IMR-90 (cell line): ENCODE data around the gene PSAPL1. TPM values are rescaled to one million over a fixed set of nuclear protein-coding genes. Genes with fewer than 3 reads are reported as not detected.

ENCODE experiments used
- ATAC-seq: fragments of 200-7000 bp; cut with Tn5 transposase; 2 replicates; pipeline ENCODE4 v1.9.1; 2020; ENCODE audit warnings: low read depth, mild to moderate bottlenecking, moderate library complexity
- BruUV-seq: library from RNA; stranded (reverse); fragments of 400-500 nt; replicated peaks from 2 replicates; lab custom pipeline; 2021; lab: Mats Ljungman, UMichigan
- CTCF ChIA-PET: fragments of 300-600 bp; formaldehyde crosslinking; extraction: SDS; loops from one replicate; lab custom pipeline; 2021; ENCODE audit warnings: antibody characterized with exemption; lab: Yijun Ruan, JAX
- POLR2A ChIA-PET: fragments of 300-600 bp; sonication (Branson Sonifier 250); formaldehyde crosslinking; loops from one replicate; lab custom pipeline; 2022; ENCODE audit warnings: antibody characterized with exemption; ENCODE audit not compliant: unreplicated experiment; lab: Charles Lee
- DNase-seq: peaks from one replicate; pipeline ENCODE4 v3.0.0; 2013
- H2AFZ ChIP-seq: replicated peaks from 2 replicates; pipeline ENCODE3; 2013; ENCODE audit warnings: low read length, mild to moderate bottlenecking; ENCODE audit not compliant: poor library complexity
- H2AK5ac ChIP-seq: 2 replicates; pipeline ENCODE4 v1.6.1; 2013; ENCODE audit warnings: low read depth, low read length, inconsistent platforms
- H2AK9ac ChIP-seq: replicated peaks from 2 replicates; pipeline ENCODE3; 2013; ENCODE audit warnings: mild to moderate bottlenecking, low read depth, low read length, moderate library complexity; ENCODE audit not compliant: poor library complexity
- H2BK120ac ChIP-seq: 2 replicates; pipeline ENCODE4 v1.6.1; 2013; ENCODE audit warnings: low read depth, low read length, inconsistent platforms
- H2BK15ac ChIP-seq: 3 replicates; pipeline ENCODE4 v1.6.1; 2013; ENCODE audit warnings: low read depth, low read length, inconsistent platforms
- H2BK20ac ChIP-seq: 2 replicates; pipeline ENCODE4 v1.6.1; 2013; ENCODE audit warnings: low read depth, mild to moderate bottlenecking, inconsistent platforms, low read length, moderate library complexity
- H2BK5ac ChIP-seq: 2 replicates; pipeline ENCODE4 v1.6.1; 2013; ENCODE audit warnings: mild to moderate bottlenecking, low read depth, low read length, inconsistent platforms; ENCODE audit not compliant: poor library complexity, severe bottlenecking
- H3K14ac ChIP-seq: replicated peaks from 2 replicates; pipeline ENCODE4 v1.6.1; 2013; ENCODE audit warnings: low read depth, low read length, inconsistent platforms
- H3K18ac ChIP-seq: 2 replicates; pipeline ENCODE4 v1.6.1; 2013; ENCODE audit warnings: low read depth, low read length, control low read depth
- H3K23ac ChIP-seq: 2 replicates; pipeline ENCODE4 v1.6.1; 2013; ENCODE audit warnings: low read depth, low read length, inconsistent platforms
- H3K27ac ChIP-seq: 2 replicates; pipeline ENCODE4 v1.5.1; 2013; ENCODE audit warnings: mild to moderate bottlenecking, control low read depth, low read length; ENCODE audit not compliant: insufficient read depth
- H3K27me3 ChIP-seq: 2 replicates; pipeline ENCODE4 v1.6.1; 2013; ENCODE audit warnings: low read length; ENCODE audit not compliant: control insufficient read depth, insufficient read depth
- H3K36me3 ChIP-seq: 2 replicates; pipeline ENCODE4 v1.6.1; 2013; ENCODE audit warnings: low read length, mixed read lengths; ENCODE audit not compliant: control insufficient read depth, insufficient read depth
- H3K4ac ChIP-seq: 2 replicates; pipeline ENCODE4 v1.6.1; 2013; ENCODE audit warnings: low read depth, low read length, inconsistent platforms
- H3K4me1 ChIP-seq: 2 replicates; pipeline ENCODE4 v1.6.1; 2013; ENCODE audit warnings: low read length, mixed read lengths; ENCODE audit not compliant: control insufficient read depth, insufficient read depth
- H3K4me2 ChIP-seq: 2 replicates; pipeline ENCODE4 v1.6.1; 2013; ENCODE audit warnings: low read depth, mild to moderate bottlenecking, control low read depth, low read length, moderate library complexity
- H3K4me3 ChIP-seq: 2 replicates; pipeline ENCODE4 v1.5.1; 2013; ENCODE audit warnings: low read depth, mild to moderate bottlenecking, control low read depth, low read length, moderate library complexity; ENCODE audit not compliant: insufficient read depth
- H3K56ac ChIP-seq: 2 replicates; pipeline ENCODE4 v1.6.1; 2013; ENCODE audit warnings: low read length, inconsistent platforms; ENCODE audit not compliant: insufficient read depth; ENCODE audit errors: extremely low read depth
- H3K79me1 ChIP-seq, 2 experiments: 2 replicates each; pipeline ENCODE4 v1.6.1; 2013; ENCODE audit warnings: low read length in 2 of 2, inconsistent platforms in 1 of 2, low read depth in 1 of 2
- H3K9ac ChIP-seq: 2 replicates; pipeline ENCODE4 v1.6.1; 2013; ENCODE audit warnings: low read depth, low read length, control low read depth
- H3K9me1 ChIP-seq: 2 replicates; pipeline ENCODE4 v1.6.1; 2013; ENCODE audit warnings: low read length, inconsistent platforms; ENCODE audit not compliant: insufficient read depth
- H3K9me3 ChIP-seq: 2 replicates; pipeline ENCODE4 v1.6.1; 2013; ENCODE audit warnings: low read length; ENCODE audit not compliant: control insufficient read depth, insufficient read depth
- H4K20me1 ChIP-seq: 2 replicates; pipeline ENCODE4 v1.6.1; 2013; ENCODE audit warnings: low read length, inconsistent platforms; ENCODE audit not compliant: insufficient read depth
- H4K5ac ChIP-seq: 2 replicates; pipeline ENCODE4 v1.6.1; 2013; ENCODE audit warnings: mild to moderate bottlenecking, low read depth, low read length, control low read depth
- H4K8ac ChIP-seq, 2 experiments: 2 replicates each; pipeline ENCODE4 v1.6.1; 2013; ENCODE audit warnings: low read depth in 2 of 2, low read length in 2 of 2, control low read depth in 1 of 2, inconsistent platforms in 1 of 2
- H4K91ac ChIP-seq: 2 replicates; pipeline ENCODE4 v1.6.1; 2013; ENCODE audit warnings: low read depth, low read length, inconsistent platforms; ENCODE audit not compliant: insufficient read depth
- MAZ ChIP-seq: IDR thresholded peaks from 2 replicates; pipeline ENCODE4 v1.6.1; 2012; ENCODE audit warnings: low read depth, mild to moderate bottlenecking, low read length, improper control_type of control experiment, moderate library complexity, borderline replicate concordance
- RAD21 ChIP-seq: IDR thresholded peaks from 2 replicates; pipeline ENCODE4 v1.6.1; 2012; ENCODE audit warnings: low read length, improper control_type of control experiment
- RCOR1 ChIP-seq: IDR thresholded peaks from 2 replicates; pipeline ENCODE4 v1.6.1; 2012; ENCODE audit warnings: mild to moderate bottlenecking, low read length, improper control_type of control experiment; ENCODE audit not compliant: insufficient replicate concordance
- SMC3 ChIP-seq: fragments of 150-350 bp; IDR thresholded peaks from 2 replicates; pipeline ENCODE4 v1.6.1; 2016; ENCODE audit warnings: low read depth, mild to moderate bottlenecking, antibody characterized with exemption, low read length, moderate library complexity
- USF2 ChIP-seq: fragments of 150-350 bp; IDR thresholded peaks from 2 replicates; pipeline ENCODE4 v1.6.1; 2017; ENCODE audit warnings: mild to moderate bottlenecking, antibody characterized with exemption, low read length, low read depth
- WGBS, 2 experiments: methylation state at CpG; one replicate each; pipeline versions ENCODE4 v1.1.5 to v1.1.7; 2013; ENCODE audit warnings: missing lambda C conversion rate in 2 of 2; ENCODE audit not compliant: insufficient read length in 1 of 2; ENCODE audit errors: extremely low coverage in 2 of 2; 5-methylcytosine and 5-hydroxymethylcytosine counted together
- dilution Hi-C: fragments of 300-500 bp; cut with HindIII; formaldehyde crosslinking; loops from one replicate; pipeline ENCODE4 v1.14.3; 2018; ENCODE audit warnings: low sequenced_read_pairs; ENCODE audit not compliant: unreplicated experiment
- in situ Hi-C: fragments of 300-500 bp; cut with MboI; formaldehyde crosslinking; loops from 3 replicates; pipeline ENCODE4 v1.14.3; 2019; ENCODE audit warnings: low sequenced_read_pairs, inconsistent platforms, mixed read lengths
- intact Hi-C: fragments of 100-400 bp; cut with micrococcal nuclease; formaldehyde crosslinking; loops from 2 replicates; pipeline ENCODE4 v1.10.0; 2022
- polyA plus RNA-seq, 3 experiments: library from polyadenylated mRNA; depleted of rRNA; stranded (reverse); fragments of >200 nt; gene quantifications; 2 replicates each; pipeline ENCODE4 v1.2.3, GENCODE V29; 2012; ENCODE audit warnings: low replicate concordance in 1 of 3
- total RNA-seq: library from RNA; depleted of rRNA; stranded (reverse); fragments of >200 nt; gene quantifications from 2 replicates; pipeline ENCODE4 v1.2.3, GENCODE V29; 2012
- TF ChIP-seq, protein P1 (sequence below): conservative IDR thresholded peaks from 2 replicates; pipeline ENCODE4 v1.5.1; 2012; ENCODE audit warnings: mild to moderate bottlenecking, low read depth, low read length, improper control_type of control experiment

PSAPL1 gene
- total and polyA plus RNA-seq, 2 of the 4 experiments (the other 2 are of a cell fraction) = not detected

DNA sequence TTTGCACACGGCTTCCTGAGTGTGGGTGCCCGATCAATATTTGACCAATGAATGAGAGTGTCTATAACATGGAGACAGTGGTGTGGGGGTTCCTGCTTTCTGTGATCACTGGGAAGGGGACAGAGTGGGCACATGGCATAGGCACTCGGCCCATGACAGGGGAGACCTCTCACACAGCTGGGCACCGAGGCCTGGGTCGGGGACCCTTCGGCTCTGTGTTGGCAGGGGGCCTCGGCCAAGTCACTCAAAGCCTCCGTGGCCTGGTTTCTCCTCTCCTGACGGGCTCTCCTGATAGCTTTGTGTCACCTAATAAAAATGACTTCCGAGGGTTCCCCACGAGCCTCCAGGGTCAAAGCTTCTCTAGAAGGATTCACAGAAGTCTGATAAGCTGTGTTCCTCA, 43.9 kb upstream of the PSAPL1 start:
- in situ Hi-C loops (no loop called here), dilution Hi-C loops (no loop called here), intact Hi-C loops (no loop called here)
- H3K79me1 ChIP-seq = no peaks in the 10 kb centered on the region
- H2AFZ ChIP-seq = no peak overlapping the region
- TF ChIP-seq, protein P1, sequence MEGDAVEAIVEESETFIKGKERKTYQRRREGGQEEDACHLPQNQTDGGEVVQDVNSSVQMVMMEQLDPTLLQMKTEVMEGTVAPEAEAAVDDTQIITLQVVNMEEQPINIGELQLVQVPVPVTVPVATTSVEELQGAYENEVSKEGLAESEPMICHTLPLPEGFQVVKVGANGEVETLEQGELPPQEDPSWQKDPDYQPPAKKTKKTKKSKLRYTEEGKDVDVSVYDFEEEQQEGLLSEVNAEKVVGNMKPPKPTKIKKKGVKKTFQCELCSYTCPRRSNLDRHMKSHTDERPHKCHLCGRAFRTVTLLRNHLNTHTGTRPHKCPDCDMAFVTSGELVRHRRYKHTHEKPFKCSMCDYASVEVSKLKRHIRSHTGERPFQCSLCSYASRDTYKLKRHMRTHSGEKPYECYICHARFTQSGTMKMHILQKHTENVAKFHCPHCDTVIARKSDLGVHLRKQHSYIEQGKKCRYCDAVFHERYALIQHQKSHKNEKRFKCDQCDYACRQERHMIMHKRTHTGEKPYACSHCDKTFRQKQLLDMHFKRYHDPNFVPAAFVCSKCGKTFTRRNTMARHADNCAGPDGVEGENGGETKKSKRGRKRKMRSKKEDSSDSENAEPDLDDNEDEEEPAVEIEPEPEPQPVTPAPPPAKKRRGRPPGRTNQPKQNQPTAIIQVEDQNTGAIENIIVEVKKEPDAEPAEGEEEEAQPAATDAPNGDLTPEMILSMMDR = no peak
- no peak for TF ChIP-seq RAD21
- TF ChIP-seq MAZ = no peak
- TF ChIP-seq RCOR1 = no peak
- TF ChIP-seq SMC3 = no peak
- no peak for TF ChIP-seq USF2
- H4K20me1 ChIP-seq = no peaks in the 10 kb centered on the region
- H3K4ac ChIP-seq = no peak overlapping the region
- no peak for ATAC-seq
- no TSS peak for BruUV-seq
- CTCF ChIA-PET = no interaction called here
- H2AK9ac ChIP-seq = no peak overlapping the region
- H3K9ac ChIP-seq = no peak overlapping the region
- H3K56ac ChIP-seq = no peak overlapping the region
- no peak overlapping the region for H3K4me2 ChIP-seq
- no peaks in the 10 kb centered on the region for H3K9me3 ChIP-seq
- no peak overlapping the region for H3K18ac ChIP-seq
- H2BK120ac ChIP-seq = no peak overlapping the region
- DNase-seq = no peak
- H3K36me3 ChIP-seq = no peaks in the 10 kb centered on the region
- POLR2A ChIA-PET = no interaction called here
- no peak overlapping the region for H2BK5ac ChIP-seq
- no peak overlapping the region for H2BK15ac ChIP-seq
- H3K27ac ChIP-seq = no peak overlapping the region
- no peaks in the 10 kb centered on the region for H3K9me1 ChIP-seq
- no peak overlapping the region for H3K14ac ChIP-seq
- no peaks in the 10 kb centered on the region for H3K4me1 ChIP-seq
- no peak overlapping the region for H4K5ac ChIP-seq
- no peak overlapping the region for H4K91ac ChIP-seq
- H3K27me3 ChIP-seq = peaks cover 29% of the 10 kb centered on the region
- H4K8ac ChIP-seq = no peak overlapping the region
- no peak overlapping the region for H2BK20ac ChIP-seq
- H2AK5ac ChIP-seq = no peak overlapping the region
- H3K23ac ChIP-seq = no peak overlapping the region
- WGBS, 2 experiments = 39% methylated on average over 4 of the region's 11 CpGs; no CpG with 5 or more reads in 1 of the 2 experiments
- H3K4me3 ChIP-seq = no peak overlapping the region
